Natural killer cell (primary cell): ENCODE results near the gene LIMS2. TPM values are rescaled to one million over a fixed set of nuclear protein-coding genes. Genes with fewer than 3 reads are reported as not detected.

Experiments used
- ATAC-seq, 3 donors: fragments of 150-1000 bp in 2 of 3; fragments of 200-7000 bp in 1 of 3; cut with Tn5 transposase; 1 replicate in 1 of 3; 2 replicates in 2 of 3; pipeline ENCODE4 v1.10.0; 2021; ENCODE audit warnings: mild to moderate bottlenecking in 2 of 3, moderate library complexity in 2 of 3
- DNase-seq, 2 donors: peaks; one replicate each; pipeline versions ENCODE4 v3.0.0 to v3.0.0-alpha.2; 2013 to 2021; ENCODE audit warnings: mixed read lengths in 1 of 2
- H3K27ac ChIP-seq: one replicate; pipeline ENCODE4 v1.5.1; 2013; ENCODE audit warnings: mild to moderate bottlenecking, low read length
- H3K27me3 ChIP-seq: one replicate; pipeline ENCODE4 v1.6.1; 2013; ENCODE audit warnings: low read length; ENCODE audit not compliant: control insufficient read depth, insufficient read depth
- H3K36me3 ChIP-seq: one replicate; pipeline ENCODE4 v1.6.1; 2013; ENCODE audit warnings: low read length; ENCODE audit not compliant: control insufficient read depth, insufficient read depth
- H3K4me1 ChIP-seq: one replicate; pipeline ENCODE4 v1.6.1; 2013; ENCODE audit warnings: low read length; ENCODE audit not compliant: control insufficient read depth, insufficient read depth
- H3K4me3 ChIP-seq: one replicate; pipeline ENCODE4 v1.5.1; 2013; ENCODE audit warnings: low read length
- H3K9me3 ChIP-seq: one replicate; pipeline ENCODE4 v1.6.1; 2013; ENCODE audit warnings: low read length; ENCODE audit not compliant: control insufficient read depth, insufficient read depth
- H3K27ac Mint-ChIP-seq, 2 donors: one replicate each; pipeline ENCODE4 v1.8.0; 2022; ENCODE audit warnings: mild to moderate bottlenecking in 2 of 2, mixed read lengths in 2 of 2, moderate library complexity in 1 of 2
- H3K27me3 Mint-ChIP-seq, 2 donors: one replicate each; pipeline ENCODE4 v1.8.0; 2022; ENCODE audit warnings: low read depth in 2 of 2, mixed read lengths in 2 of 2
- H3K36me3 Mint-ChIP-seq: one replicate; pipeline ENCODE4 v1.8.0; 2022; ENCODE audit warnings: mixed read lengths
- H3K4me1 Mint-ChIP-seq, 2 donors: one replicate each; pipeline ENCODE4 v1.8.0; 2022; ENCODE audit warnings: mixed read lengths in 2 of 2
- H3K4me3 Mint-ChIP-seq: one replicate; pipeline ENCODE4 v1.8.0; 2022; ENCODE audit warnings: mild to moderate bottlenecking, moderate library complexity, mixed read lengths
- H3K9me3 Mint-ChIP-seq, 2 donors: one replicate each; pipeline ENCODE4 v1.8.0; 2022; ENCODE audit warnings: mixed read lengths in 2 of 2
- WGBS: methylation state at CpG from one replicate; pipeline ENCODE4 v1.1.7; 2013; ENCODE audit warnings: missing lambda C conversion rate; ENCODE audit not compliant: insufficient coverage; 5-methylcytosine and 5-hydroxymethylcytosine counted together
- intact Hi-C: fragments of 100-400 bp; cut with micrococcal nuclease; formaldehyde crosslinking; loops from one replicate; pipeline ENCODE4 v1.14.2; 2022
- total RNA-seq, 4 donors: library from RNA; stranded (reverse); fragments of 120-200 nt in 1 of 4; gene quantifications; one replicate each; pipeline versions ENCODE4 v1.2.3 to v1.2.4, GENCODE V29; 2013 to 2022
- TF ChIP-seq, protein P1 (sequence below): fragments of 200-600 bp; IDR thresholded peaks from one replicate; pipeline ENCODE4 v1.8.0; 2022; ENCODE audit warnings: antibody characterized with exemption

The LIMS2 gene
- total RNA-seq, 3 donors from 2014 or later (not counting 1 experiment from before 2014, with no cell fraction given): 0.15 to 0.16 TPM; not detected in 1

DNA sequence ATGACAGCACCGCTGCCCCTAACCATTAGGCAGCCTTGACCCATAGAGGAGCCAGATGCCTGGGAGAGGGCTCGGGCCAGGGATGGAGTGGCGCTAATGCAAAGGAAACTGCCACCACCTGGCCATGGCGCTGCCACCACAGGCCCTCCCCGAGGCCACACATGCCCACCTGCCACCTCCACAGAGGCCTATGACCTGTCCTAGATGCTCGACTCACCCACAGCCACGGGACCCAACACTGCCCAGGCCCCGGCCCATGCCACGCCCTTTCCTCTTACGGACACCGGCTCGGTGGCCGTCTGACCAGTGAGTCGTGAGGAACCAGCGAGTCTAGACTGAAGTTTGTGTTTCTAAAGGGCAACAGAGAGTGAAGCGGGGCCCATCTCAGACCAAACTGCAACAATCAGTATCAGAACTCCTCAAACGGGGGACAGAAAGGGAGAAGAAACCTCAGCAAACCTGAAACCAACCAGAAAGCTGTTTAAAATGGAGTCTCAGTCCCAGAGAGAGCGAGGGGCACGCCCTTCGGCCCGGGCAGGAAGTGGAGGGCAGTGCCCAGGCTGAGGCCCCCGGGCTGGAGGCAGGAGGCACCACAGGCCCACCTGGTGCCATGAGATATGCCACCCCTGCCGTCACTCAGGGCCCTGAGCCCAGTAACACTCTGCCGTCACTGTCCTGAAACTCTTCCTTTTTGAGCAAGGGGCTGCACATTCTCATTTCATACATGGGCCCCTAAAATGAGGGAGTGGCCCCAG is 28.7 kb downstream of the LIMS2 start:
- DNase-seq: no peak
- intact Hi-C loops: no loop called here
- Histone ChIP-seq H3K36me3 (no peaks in the 10 kb centered on the region), H3K4me3 (no peak overlapping the region), H3K4me1 (peaks cover 24% of the 10 kb centered on the region), H3K27ac (no peak overlapping the region), H3K9me3 (no peaks in the 10 kb centered on the region), H3K27me3 (no peaks in the 10 kb centered on the region)
- Mint-ChIP-seq H3K4me3 (no peak overlapping the region), H3K36me3 (no peaks in the 10 kb centered on the region), H3K27me3 (peaks cover 0 to 4% of the 10 kb centered on the region in 2 donors), H3K9me3 (no peaks in the 10 kb centered on the region), H3K4me1 (peaks cover 0 to 15% of the 10 kb centered on the region in 2 donors), H3K27ac (no peak overlapping the region)
- ATAC-seq: no peak
- 66% methylated on average over 24 of the region's 24 CpGs for WGBS
- TF ChIP-seq, protein P1, sequence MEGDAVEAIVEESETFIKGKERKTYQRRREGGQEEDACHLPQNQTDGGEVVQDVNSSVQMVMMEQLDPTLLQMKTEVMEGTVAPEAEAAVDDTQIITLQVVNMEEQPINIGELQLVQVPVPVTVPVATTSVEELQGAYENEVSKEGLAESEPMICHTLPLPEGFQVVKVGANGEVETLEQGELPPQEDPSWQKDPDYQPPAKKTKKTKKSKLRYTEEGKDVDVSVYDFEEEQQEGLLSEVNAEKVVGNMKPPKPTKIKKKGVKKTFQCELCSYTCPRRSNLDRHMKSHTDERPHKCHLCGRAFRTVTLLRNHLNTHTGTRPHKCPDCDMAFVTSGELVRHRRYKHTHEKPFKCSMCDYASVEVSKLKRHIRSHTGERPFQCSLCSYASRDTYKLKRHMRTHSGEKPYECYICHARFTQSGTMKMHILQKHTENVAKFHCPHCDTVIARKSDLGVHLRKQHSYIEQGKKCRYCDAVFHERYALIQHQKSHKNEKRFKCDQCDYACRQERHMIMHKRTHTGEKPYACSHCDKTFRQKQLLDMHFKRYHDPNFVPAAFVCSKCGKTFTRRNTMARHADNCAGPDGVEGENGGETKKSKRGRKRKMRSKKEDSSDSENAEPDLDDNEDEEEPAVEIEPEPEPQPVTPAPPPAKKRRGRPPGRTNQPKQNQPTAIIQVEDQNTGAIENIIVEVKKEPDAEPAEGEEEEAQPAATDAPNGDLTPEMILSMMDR: no peak

DNA sequence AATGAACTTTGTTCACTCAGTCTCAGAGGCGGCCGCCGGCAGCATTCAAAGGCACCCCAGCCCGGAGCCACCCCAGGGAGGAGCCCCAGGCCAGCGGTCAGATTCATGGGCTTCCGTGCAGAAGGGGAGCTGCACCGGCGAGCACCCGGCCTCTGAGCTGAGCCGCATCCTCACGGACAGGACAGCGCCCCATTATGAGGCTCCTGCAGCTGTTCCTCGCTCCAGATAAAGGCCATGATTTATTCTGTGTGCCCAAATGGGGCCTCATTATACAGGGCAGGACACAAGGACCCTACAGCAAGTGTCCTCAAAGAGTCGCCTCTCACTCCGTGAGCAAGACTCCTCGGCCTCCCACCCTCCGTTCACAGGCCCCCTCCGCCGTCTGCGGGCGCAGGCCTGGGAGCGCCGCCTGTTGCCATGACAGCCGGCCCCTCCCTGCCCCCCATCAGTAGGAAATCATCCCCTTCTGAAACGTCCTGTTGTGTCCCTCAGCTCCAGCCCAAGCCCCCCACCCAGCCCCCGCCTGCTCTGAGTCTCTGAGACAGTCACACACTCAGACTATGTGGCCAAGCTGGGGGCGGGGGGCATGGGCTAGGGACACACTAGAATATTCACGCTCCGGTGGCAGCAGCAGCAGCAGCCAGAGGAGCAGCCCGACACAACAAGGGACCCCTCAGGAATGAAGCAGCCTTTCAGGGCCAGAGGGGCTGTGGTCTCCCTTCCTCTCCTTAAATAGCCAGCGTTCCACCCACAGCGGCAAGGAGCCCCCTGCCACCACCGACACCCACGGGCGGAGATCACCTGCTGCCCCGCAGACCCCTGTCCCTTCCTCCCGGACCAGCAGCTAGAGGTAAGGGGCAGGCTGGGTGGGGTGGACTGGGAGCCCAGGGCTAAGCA is 29.7 kb downstream of the LIMS2 start, which contains the start of gene GPR17:
GPR17 (plus strand) TSS at position 759 of the 897 bp plus-strand sequence. CDS start 4,583 bp downstream, outside the sequence.
- no peaks in the 10 kb centered on the region for H3K9me3 Mint-ChIP-seq
- intact Hi-C loops: no loop called here

DNA sequence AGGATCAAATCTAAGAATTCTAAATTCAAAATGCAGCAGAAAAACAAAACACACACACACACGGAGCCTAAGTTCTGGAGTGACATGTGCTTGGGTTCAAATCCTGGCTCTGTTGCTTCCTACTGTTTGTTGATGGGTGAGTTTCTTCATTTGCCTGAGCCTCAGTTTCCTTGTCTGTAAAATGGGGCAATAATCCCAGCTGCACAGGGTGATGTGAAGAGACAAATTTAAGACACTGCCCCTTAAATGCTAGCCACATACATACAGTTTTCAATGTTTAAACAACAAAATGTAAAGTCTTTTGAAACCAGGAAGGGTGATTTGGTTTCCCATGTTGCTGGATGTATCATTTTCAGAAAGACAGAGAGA is 30.3 kb downstream of the LIMS2 start:
- no peaks in the 10 kb centered on the region for H3K27me3 ChIP-seq
- WGBS: no CpG with 5 or more reads among the region's 1 CpG
- H3K4me1 ChIP-seq: peaks cover 36% of the 10 kb centered on the region
- ATAC-seq (no peak), DNase-seq (no peak)
- Mint-ChIP-seq H3K4me3 (no peak overlapping the region), H3K9me3 (no peaks in the 10 kb centered on the region), H3K27ac (no peak overlapping the region), H3K36me3 (no peaks in the 10 kb centered on the region), H3K4me1 (peaks cover 0 to 15% of the 10 kb centered on the region in 2 donors), H3K27me3 (no peaks in the 10 kb centered on the region)
- no peak overlapping the region for H3K27ac ChIP-seq
- no peaks in the 10 kb centered on the region for H3K9me3 ChIP-seq
- intact Hi-C loops: no loop called here
- TF ChIP-seq, protein P1: no peak
- no peak overlapping the region for H3K4me3 ChIP-seq
- H3K36me3 ChIP-seq: no peaks in the 10 kb centered on the region

More for the DNA sequence above, 29.7 kb downstream of the LIMS2 start, which contains the start of gene GPR17:
- Histone ChIP-seq H3K27me3 (no peaks in the 10 kb centered on the region), H3K4me3 (no peak within 1 kb of the TSS), H3K27ac (no peak within 1 kb of the TSS), H3K9me3 (no peaks in the 10 kb centered on the region), H3K36me3 (no peaks in the 10 kb centered on the region), H3K4me1 (peaks cover 30% of the 10 kb centered on the region)
- no peaks in the 10 kb centered on the region for H3K27me3 Mint-ChIP-seq
- peaks cover 0 to 15% of the 10 kb centered on the region in 2 donors for H3K4me1 Mint-ChIP-seq
- 90% methylated on average over 37 of the region's 37 CpGs for WGBS
- H3K27ac Mint-ChIP-seq: no peak within 1 kb of the TSS
- no peak within 1 kb of the TSS for H3K4me3 Mint-ChIP-seq
- DNase-seq: no peak
- ATAC-seq: no peak
- no peaks in the 10 kb centered on the region for H3K36me3 Mint-ChIP-seq
- TF ChIP-seq, protein P1: no peak
